Neural cell (in vitro differentiated cells): Measurements from ENCODE around the gene KIRREL3. TPM values are rescaled to one million over a fixed set of nuclear protein-coding genes. Genes with fewer than 3 reads are reported as not detected.

Experiments
- H2AFZ ChIP-seq: fragments of 200-600, 300-800 bp; sonication (generic), shearing (Covaris generic); 2 replicates; pipeline ENCODE4 v1.6.0; 2014; ENCODE audit warnings: low read depth, mild to moderate bottlenecking, antibody characterized with exemption, low read length, moderate library complexity
- H3F3A ChIP-seq: fragments of 200-600 bp; shearing (Covaris generic); 2 replicates; pipeline ENCODE4 v1.6.1; 2016; ENCODE audit warnings: mild to moderate bottlenecking, moderate library complexity, mixed read lengths, antibody characterized with exemption, low read length; ENCODE audit not compliant: insufficient read depth, poor library complexity, severe bottlenecking
- H3K27ac ChIP-seq: fragments of 200-600, 300-800 bp; sonication (generic), shearing (Covaris generic); 2 replicates; pipeline ENCODE4 v1.5.1; 2014; ENCODE audit warnings: mild to moderate bottlenecking, low read length, moderate library complexity
- H3K27me3 ChIP-seq: fragments of 300-800, 200-600 bp; sonication (generic), shearing (Covaris generic); 2 replicates; pipeline ENCODE4 v1.6.0; 2014; ENCODE audit warnings: mild to moderate bottlenecking, low read depth, low read length, moderate library complexity; ENCODE audit not compliant: insufficient read depth
- H3K36me3 ChIP-seq: fragments of 300-800, 200-600 bp; sonication (generic), shearing (Covaris generic); 2 replicates; pipeline ENCODE4 v1.5.1; 2014; ENCODE audit warnings: mild to moderate bottlenecking, antibody characterized with exemption, low read length, moderate library complexity; ENCODE audit not compliant: insufficient read depth
- H3K4me2 ChIP-seq: fragments of 300-800, 200-600 bp; sonication (generic), shearing (Covaris generic); 2 replicates; pipeline ENCODE4 v1.6.0; 2014; ENCODE audit warnings: mild to moderate bottlenecking, low read length
- H3K4me3 ChIP-seq: fragments of 300-800, 200-600 bp; sonication (generic), shearing (Covaris generic); 2 replicates; pipeline ENCODE4 v1.5.1; 2014; ENCODE audit warnings: mild to moderate bottlenecking, low read length, moderate library complexity
- H3K79me2 ChIP-seq: fragments of 200-600 bp; shearing (Covaris generic); replicated peaks from 2 replicates; pipeline ENCODE4 v1.6.0; 2014; ENCODE audit warnings: mild to moderate bottlenecking, low read length, moderate library complexity; ENCODE audit not compliant: insufficient read depth
- H3K9ac ChIP-seq: fragments of 300-800, 200-600 bp; sonication (generic), shearing (Covaris generic); 2 replicates; pipeline ENCODE4 v1.6.1; 2016; ENCODE audit warnings: mild to moderate bottlenecking, low read length, mixed read lengths
- H3K9me2 ChIP-seq: fragments of 200-600 bp; shearing (Covaris generic); 2 replicates; pipeline ENCODE4 v1.6.1; 2016; ENCODE audit warnings: mild to moderate bottlenecking, low read length, mixed read lengths; ENCODE audit not compliant: insufficient read depth
- H3K9me3 ChIP-seq: fragments of 200-600, 300-800 bp; sonication (generic), shearing (Covaris generic); 2 replicates; pipeline ENCODE4 v1.6.1; 2016; ENCODE audit warnings: mild to moderate bottlenecking, mixed run types, low read length, moderate library complexity, mixed read lengths
- H4K20me1 ChIP-seq: fragments of 200-600 bp; shearing (Covaris generic); 2 replicates; pipeline ENCODE4 v1.6.1; 2016; ENCODE audit warnings: mild to moderate bottlenecking, mixed run types; ENCODE audit not compliant: insufficient read depth
- EP300 ChIP-seq: fragments of 450-650 bp; conservative IDR thresholded peaks from 2 replicates; pipeline ENCODE4 v1.6.1; 2014; ENCODE audit warnings: antibody characterized with exemption, mild to moderate bottlenecking, moderate library complexity; ENCODE audit not compliant: poor library complexity, severe bottlenecking
- EZH2 ChIP-seq: fragments of 200-600, 300-800 bp; shearing (Covaris generic), sonication (generic); IDR thresholded peaks from 2 replicates; pipeline ENCODE4 v1.6.1; 2014; ENCODE audit warnings: antibody characterized with exemption, low read length, borderline replicate concordance, mild to moderate bottlenecking; ENCODE audit not compliant: insufficient read depth, poor library complexity, severe bottlenecking
- MXI1 ChIP-seq: fragments of 450-650 bp; conservative IDR thresholded peaks from 2 replicates; pipeline ENCODE4 v1.6.1; 2014; ENCODE audit warnings: antibody characterized with exemption, mild to moderate bottlenecking; ENCODE audit not compliant: poor library complexity, severe bottlenecking
- POLR2AphosphoS5 ChIP-seq: IDR thresholded peaks from 2 replicates; pipeline ENCODE4 v1.6.1; 2012
- RAD21 ChIP-seq: fragments of 450-650 bp; conservative IDR thresholded peaks from 2 replicates; pipeline ENCODE4 v1.6.1; 2014; ENCODE audit warnings: antibody characterized with exemption, mild to moderate bottlenecking, moderate library complexity
- SMC3 ChIP-seq: fragments of 450-650 bp; conservative IDR thresholded peaks from 2 replicates; pipeline ENCODE4 v1.6.1; 2014; ENCODE audit warnings: antibody characterized with exemption, mild to moderate bottlenecking, moderate library complexity; ENCODE audit not compliant: poor library complexity
- TAF1 ChIP-seq: IDR thresholded peaks from 2 replicates; pipeline ENCODE4 v1.6.1; 2012; ENCODE audit warnings: low read depth
- polyA plus RNA-seq: library from polyadenylated mRNA; depleted of rRNA; stranded (reverse); fragments of >200 nt; gene quantifications from 2 replicates; pipeline ENCODE4 v1.2.3, GENCODE V29; 2014
- TF ChIP-seq, protein P1 (sequence below): IDR thresholded peaks from 2 replicates; pipeline ENCODE4 v1.6.1; 2012; ENCODE audit warnings: borderline replicate concordance
- TF ChIP-seq, protein P2 (sequence below): fragments of 450-650 bp; IDR thresholded peaks from 2 replicates; pipeline ENCODE4 v1.5.1; 2014; ENCODE audit warnings: antibody characterized with exemption, mild to moderate bottlenecking, moderate library complexity; ENCODE audit not compliant: poor library complexity, severe bottlenecking

KIRREL3 gene
- polyA plus RNA-seq, 1 donor from 2014 or later = 23.8 TPM

DNA sequence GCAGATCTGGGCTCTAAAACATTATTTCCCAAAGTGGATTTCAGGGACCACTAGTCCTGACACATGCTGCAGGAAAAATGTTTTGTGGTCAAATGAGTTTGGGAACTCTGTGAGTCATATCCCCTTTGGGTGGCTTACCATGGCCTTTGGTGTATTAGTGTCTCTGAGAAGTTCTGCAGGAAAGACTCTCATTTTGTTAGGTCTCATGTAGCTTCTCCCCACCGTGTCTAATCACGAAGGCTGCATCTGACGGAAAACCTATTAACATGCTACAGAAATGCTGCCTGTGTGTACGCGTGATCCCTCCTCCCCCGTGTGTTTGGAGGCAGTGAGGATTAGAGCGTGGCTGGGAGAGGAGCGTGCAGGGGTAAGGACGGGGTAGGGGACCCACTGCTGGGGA is 453.4 kb downstream of the KIRREL3 start:
- Histone ChIP-seq H3K4me3 (no peak overlapping the region), H3K4me2 (no peak overlapping the region)

GRCh38 chr11:126546694-126547093 is 453.9 kb downstream of the KIRREL3 start:
- Histone ChIP-seq H3K9ac (peak overlapping the region; percentile 67), H3K36me3 (no peaks in the 10 kb centered on the region), H3K4me3 (no peak overlapping the region), H3K4me2 (no peak overlapping the region), H2AFZ (no peak overlapping the region), H3K27me3 (no peaks in the 10 kb centered on the region), H3K27ac (peak overlapping the region; percentile 95), H3K9me3 (no peaks in the 10 kb centered on the region), H3K79me2 (no peaks in the 10 kb centered on the region), H3K9me2 (no peaks in the 10 kb centered on the region), H4K20me1 (no peaks in the 10 kb centered on the region), H3F3A (peaks cover 16% of the 10 kb centered on the region)
- TF ChIP-seq RAD21 (no peak), TAF1 (no peak), MXI1 (no peak), EP300 (no peak), EZH2 (no peak), SMC3 (no peak), POLR2AphosphoS5 (no peak)
- TF ChIP-seq, protein P1, sequence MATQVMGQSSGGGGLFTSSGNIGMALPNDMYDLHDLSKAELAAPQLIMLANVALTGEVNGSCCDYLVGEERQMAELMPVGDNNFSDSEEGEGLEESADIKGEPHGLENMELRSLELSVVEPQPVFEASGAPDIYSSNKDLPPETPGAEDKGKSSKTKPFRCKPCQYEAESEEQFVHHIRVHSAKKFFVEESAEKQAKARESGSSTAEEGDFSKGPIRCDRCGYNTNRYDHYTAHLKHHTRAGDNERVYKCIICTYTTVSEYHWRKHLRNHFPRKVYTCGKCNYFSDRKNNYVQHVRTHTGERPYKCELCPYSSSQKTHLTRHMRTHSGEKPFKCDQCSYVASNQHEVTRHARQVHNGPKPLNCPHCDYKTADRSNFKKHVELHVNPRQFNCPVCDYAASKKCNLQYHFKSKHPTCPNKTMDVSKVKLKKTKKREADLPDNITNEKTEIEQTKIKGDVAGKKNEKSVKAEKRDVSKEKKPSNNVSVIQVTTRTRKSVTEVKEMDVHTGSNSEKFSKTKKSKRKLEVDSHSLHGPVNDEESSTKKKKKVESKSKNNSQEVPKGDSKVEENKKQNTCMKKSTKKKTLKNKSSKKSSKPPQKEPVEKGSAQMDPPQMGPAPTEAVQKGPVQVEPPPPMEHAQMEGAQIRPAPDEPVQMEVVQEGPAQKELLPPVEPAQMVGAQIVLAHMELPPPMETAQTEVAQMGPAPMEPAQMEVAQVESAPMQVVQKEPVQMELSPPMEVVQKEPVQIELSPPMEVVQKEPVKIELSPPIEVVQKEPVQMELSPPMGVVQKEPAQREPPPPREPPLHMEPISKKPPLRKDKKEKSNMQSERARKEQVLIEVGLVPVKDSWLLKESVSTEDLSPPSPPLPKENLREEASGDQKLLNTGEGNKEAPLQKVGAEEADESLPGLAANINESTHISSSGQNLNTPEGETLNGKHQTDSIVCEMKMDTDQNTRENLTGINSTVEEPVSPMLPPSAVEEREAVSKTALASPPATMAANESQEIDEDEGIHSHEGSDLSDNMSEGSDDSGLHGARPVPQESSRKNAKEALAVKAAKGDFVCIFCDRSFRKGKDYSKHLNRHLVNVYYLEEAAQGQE = no peak
- TF ChIP-seq, protein P2, sequence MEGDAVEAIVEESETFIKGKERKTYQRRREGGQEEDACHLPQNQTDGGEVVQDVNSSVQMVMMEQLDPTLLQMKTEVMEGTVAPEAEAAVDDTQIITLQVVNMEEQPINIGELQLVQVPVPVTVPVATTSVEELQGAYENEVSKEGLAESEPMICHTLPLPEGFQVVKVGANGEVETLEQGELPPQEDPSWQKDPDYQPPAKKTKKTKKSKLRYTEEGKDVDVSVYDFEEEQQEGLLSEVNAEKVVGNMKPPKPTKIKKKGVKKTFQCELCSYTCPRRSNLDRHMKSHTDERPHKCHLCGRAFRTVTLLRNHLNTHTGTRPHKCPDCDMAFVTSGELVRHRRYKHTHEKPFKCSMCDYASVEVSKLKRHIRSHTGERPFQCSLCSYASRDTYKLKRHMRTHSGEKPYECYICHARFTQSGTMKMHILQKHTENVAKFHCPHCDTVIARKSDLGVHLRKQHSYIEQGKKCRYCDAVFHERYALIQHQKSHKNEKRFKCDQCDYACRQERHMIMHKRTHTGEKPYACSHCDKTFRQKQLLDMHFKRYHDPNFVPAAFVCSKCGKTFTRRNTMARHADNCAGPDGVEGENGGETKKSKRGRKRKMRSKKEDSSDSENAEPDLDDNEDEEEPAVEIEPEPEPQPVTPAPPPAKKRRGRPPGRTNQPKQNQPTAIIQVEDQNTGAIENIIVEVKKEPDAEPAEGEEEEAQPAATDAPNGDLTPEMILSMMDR = no peak

More for the DNA sequence above, 453.4 kb downstream of the KIRREL3 start:
- H3F3A ChIP-seq = peaks cover 16% of the 10 kb centered on the region
- peak overlapping the region; percentile 67 for H3K9ac ChIP-seq
- H3K27me3 ChIP-seq = no peaks in the 10 kb centered on the region
- H3K9me3 ChIP-seq = no peaks in the 10 kb centered on the region
- H2AFZ ChIP-seq = no peak overlapping the region
- no peaks in the 10 kb centered on the region for H3K36me3 ChIP-seq
- no peaks in the 10 kb centered on the region for H3K79me2 ChIP-seq
- H3K9me2 ChIP-seq = no peaks in the 10 kb centered on the region
- no peaks in the 10 kb centered on the region for H4K20me1 ChIP-seq
- no peak for TF ChIP-seq TAF1
- TF ChIP-seq SMC3 = no peak
- TF ChIP-seq EZH2 = no peak
- TF ChIP-seq RAD21 = no peak
- TF ChIP-seq, protein P1 = no peak
- no peak for TF ChIP-seq POLR2AphosphoS5
- TF ChIP-seq, protein P2 = no peak
- no peak for TF ChIP-seq EP300
- TF ChIP-seq MXI1 = no peak
- peak overlapping the region; percentile 95 for H3K27ac ChIP-seq
